ENCODE measurements around the gene PRKCA.

The PRKCA gene

DNA sequence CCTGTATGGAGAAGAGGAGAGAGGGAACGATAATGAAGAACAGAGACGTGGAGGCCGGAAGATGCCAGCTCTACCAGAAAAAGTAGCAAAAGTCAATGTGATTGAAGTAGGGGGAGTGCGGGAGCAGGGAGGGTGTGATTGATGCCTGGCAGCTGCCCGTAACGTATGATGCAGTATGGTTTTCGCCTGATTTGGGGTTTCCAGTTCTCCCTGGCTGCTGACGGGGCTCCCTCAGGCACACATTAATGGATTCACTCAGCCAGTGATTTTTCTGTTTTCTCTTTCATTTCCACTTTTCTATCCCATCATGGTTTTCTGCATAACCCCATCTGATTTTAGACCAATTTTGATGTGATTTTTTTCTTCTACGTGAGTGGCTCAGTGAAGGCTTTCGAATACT lies 62.1 kb downstream of the PRKCA start:
- H3K27me3 ChIP-seq = peaks cover 19% of the 10 kb centered on the region
- TF ChIP-seq, protein P1, sequence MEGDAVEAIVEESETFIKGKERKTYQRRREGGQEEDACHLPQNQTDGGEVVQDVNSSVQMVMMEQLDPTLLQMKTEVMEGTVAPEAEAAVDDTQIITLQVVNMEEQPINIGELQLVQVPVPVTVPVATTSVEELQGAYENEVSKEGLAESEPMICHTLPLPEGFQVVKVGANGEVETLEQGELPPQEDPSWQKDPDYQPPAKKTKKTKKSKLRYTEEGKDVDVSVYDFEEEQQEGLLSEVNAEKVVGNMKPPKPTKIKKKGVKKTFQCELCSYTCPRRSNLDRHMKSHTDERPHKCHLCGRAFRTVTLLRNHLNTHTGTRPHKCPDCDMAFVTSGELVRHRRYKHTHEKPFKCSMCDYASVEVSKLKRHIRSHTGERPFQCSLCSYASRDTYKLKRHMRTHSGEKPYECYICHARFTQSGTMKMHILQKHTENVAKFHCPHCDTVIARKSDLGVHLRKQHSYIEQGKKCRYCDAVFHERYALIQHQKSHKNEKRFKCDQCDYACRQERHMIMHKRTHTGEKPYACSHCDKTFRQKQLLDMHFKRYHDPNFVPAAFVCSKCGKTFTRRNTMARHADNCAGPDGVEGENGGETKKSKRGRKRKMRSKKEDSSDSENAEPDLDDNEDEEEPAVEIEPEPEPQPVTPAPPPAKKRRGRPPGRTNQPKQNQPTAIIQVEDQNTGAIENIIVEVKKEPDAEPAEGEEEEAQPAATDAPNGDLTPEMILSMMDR (IDR thresholded peaks at IDR 0.05) = no peak

DNA sequence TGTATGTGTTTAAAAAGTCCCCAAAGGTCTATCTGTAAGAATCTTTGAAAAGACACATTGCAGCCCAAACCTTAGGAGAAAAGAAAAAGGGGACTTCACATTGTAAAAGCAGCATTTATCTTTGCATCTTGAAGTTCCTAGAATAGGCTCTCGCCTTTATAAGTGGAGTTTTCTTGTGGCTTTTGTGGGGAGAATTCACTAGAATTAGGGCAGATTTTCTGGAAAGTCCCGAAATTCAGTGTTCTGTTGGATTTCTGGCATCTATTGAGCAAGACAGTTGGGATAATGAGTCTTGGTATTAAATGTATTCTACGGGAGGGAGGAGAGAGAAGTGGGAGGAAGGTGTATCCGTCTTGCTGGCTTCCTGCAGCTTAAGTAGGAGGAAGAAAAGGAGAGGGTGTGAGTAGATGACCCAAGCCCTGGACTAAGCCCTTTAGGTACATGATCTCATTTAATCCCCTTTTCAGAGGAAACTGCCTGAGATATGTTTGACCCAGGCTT lies 62.6 kb downstream of the PRKCA start:
- Histone ChIP-seq H3K36me3 (no peaks in the 10 kb centered on the region), H3K27ac (no peak overlapping the region), H3K27me3 (peaks cover 19% of the 10 kb centered on the region), H3K4me1 (ENCODE audit: control insufficient read depth in 1 of 2, insufficient read depth in 1 of 2, low read depth in 1 of 2, low read length in 1 of 2) (no peaks in the 10 kb centered on the region), H3K9me3 (no peaks in the 10 kb centered on the region), H3K4me3 (ENCODE audit: low read depth in 1 of 2, low read length in 1 of 2) (no peak overlapping the region)
- TF ChIP-seq, protein P1 (IDR thresholded peaks at IDR 0.05) = no peak

More for the DNA sequence above, 62.1 kb downstream of the PRKCA start:
- Histone ChIP-seq H3K27ac (no peak overlapping the region), H3K4me3 (ENCODE audit: low read depth in 1 of 2, low read length in 1 of 2) (no peak overlapping the region), H3K36me3 (no peaks in the 10 kb centered on the region), H3K9me3 (no peaks in the 10 kb centered on the region), H3K4me1 (ENCODE audit: control insufficient read depth in 1 of 2, insufficient read depth in 1 of 2, low read depth in 1 of 2, low read length in 1 of 2) (no peaks in the 10 kb centered on the region)

DNA sequence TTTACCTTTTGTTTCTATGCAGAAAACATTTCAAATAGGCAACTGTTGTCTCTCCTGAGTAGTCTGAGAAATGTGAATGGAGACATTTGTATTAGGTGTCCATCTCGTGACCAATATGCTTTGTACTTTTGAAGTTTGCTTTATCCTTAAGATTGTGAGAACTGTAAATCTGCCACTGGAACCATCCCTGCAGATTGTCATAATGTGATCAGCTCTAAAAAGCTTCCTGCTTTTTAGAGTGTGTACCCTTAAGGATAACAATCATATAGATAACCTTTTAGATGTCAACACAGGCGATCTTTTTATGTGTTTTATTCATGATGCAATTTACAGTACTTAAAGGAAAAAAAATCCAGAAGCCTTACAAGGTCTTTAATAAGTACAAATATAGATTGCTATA lies 63.5 kb downstream of the PRKCA start:
- no peak overlapping the region for H3K4me3 ChIP-seq (ENCODE audit: low read depth in 1 of 2, low read length in 1 of 2)
- TF ChIP-seq, protein P1 (IDR thresholded peaks at IDR 0.05) = no peak
- H3K27ac ChIP-seq = no peak overlapping the region
- H3K4me1 ChIP-seq (ENCODE audit: control insufficient read depth in 1 of 2, insufficient read depth in 1 of 2, low read depth in 1 of 2, low read length in 1 of 2) = no peaks in the 10 kb centered on the region
- H3K27me3 ChIP-seq = peaks cover 19% of the 10 kb centered on the region
- no peaks in the 10 kb centered on the region for H3K36me3 ChIP-seq
- H3K9me3 ChIP-seq = no peaks in the 10 kb centered on the region

DNA sequence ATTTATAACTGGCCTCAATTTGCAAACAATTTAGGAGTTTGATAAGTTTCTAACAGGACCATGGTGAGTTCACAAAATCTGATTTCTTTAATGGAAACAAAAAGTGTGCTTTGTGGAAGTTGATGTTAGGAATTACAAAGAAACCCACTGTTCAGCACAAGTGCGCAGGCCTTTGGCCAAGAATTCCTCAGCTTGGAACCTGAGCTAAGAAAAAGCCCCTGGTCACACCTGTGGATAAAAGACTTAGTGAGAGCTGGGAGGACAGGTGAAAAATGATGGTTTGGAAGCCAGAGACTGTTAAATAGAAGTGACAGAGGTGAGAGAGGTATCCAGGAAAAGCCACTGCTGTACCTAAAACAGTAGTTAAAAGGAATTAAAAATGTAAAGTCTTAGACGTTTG lies 64.7 kb downstream of the PRKCA start:
- Histone ChIP-seq H3K4me3 (ENCODE audit: low read depth in 1 of 2, low read length in 1 of 2) (no peak overlapping the region), H3K27me3 (peaks cover 19% of the 10 kb centered on the region), H3K9me3 (no peaks in the 10 kb centered on the region), H3K27ac (no peak overlapping the region), H3K36me3 (no peaks in the 10 kb centered on the region), H3K4me1 (ENCODE audit: control insufficient read depth in 1 of 2, insufficient read depth in 1 of 2, low read depth in 1 of 2, low read length in 1 of 2) (no peaks in the 10 kb centered on the region)
- TF ChIP-seq, protein P1 (IDR thresholded peaks at IDR 0.05) = no peak

DNA sequence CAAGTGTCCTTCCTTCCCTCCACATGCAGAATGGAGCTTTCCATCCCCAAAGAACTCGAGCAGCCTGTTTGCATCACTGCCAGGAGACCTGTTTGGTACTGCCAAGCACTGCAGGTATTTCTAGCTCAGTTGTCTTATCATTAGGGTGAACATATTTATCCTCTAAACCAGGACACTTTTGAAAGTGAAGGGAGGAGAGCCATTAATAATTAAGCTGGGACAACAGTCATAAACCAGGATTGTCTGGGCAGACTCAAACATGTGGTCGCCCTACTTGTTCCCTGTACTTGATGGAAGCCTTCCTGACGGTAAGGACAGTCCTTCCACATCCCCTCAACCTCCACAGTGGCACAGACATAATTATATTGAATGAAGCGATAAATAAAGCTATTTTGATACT lies 67.4 kb downstream of the PRKCA start:
- H3K27ac ChIP-seq = no peak overlapping the region
- H3K9me3 ChIP-seq = no peaks in the 10 kb centered on the region
- H3K4me3 ChIP-seq (ENCODE audit: low read depth in 1 of 2, low read length in 1 of 2) = no peak overlapping the region
- no peaks in the 10 kb centered on the region for H3K36me3 ChIP-seq
- no peaks in the 10 kb centered on the region for H3K4me1 ChIP-seq (ENCODE audit: control insufficient read depth in 1 of 2, insufficient read depth in 1 of 2, low read depth in 1 of 2, low read length in 1 of 2)
- TF ChIP-seq, protein P1 (IDR thresholded peaks at IDR 0.05) = no peak
- peaks cover 18% of the 10 kb centered on the region for H3K27me3 ChIP-seq

DNA sequence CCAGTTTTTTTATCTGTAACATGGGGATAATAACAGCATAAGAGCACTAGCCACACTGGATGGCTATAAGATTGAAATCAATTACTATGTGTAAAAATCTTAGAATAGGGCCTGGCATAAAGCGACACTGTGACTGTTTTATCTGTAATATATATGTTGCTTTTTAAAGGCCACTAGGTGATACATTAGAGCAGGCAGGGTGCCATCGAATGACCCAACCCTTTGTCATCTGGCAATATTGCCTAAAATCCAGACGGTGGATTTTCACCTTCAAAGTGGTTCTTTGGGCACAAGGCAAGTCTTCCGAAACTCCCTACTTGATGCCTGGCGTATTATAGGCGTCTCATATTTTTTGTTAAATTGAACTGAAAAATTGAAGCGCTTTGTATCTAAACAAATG lies 69.1 kb downstream of the PRKCA start:
- Histone ChIP-seq H3K36me3 (no peaks in the 10 kb centered on the region), H3K27me3 (peaks cover under 1% of the 10 kb centered on the region), H3K9me3 (no peaks in the 10 kb centered on the region), H3K4me3 (ENCODE audit: low read depth in 1 of 2, low read length in 1 of 2) (no peak overlapping the region), H3K4me1 (ENCODE audit: control insufficient read depth in 1 of 2, insufficient read depth in 1 of 2, low read depth in 1 of 2, low read length in 1 of 2) (no peaks in the 10 kb centered on the region), H3K27ac (no peak overlapping the region)
- TF ChIP-seq, protein P1 (IDR thresholded peaks at IDR 0.05) = no peak

All from neutrophil (primary cell).